Loucy (cell line): Measurements from ENCODE around the gene IFIT1B.

ENCODE experiments used
- CTCF ChIP-seq: fragments of 200-600 bp; sonication (generic); conservative IDR thresholded peaks from 2 replicates; pipeline ENCODE4 v1.5.1; 2014; ENCODE audit warnings: mild to moderate bottlenecking, antibody characterized with exemption, low read length
- EZH2phosphoT487 ChIP-seq: fragments of 200-600 bp; IDR thresholded peaks from 2 replicates; pipeline ENCODE4 v1.6.1; 2018; ENCODE audit warnings: antibody characterized with exemption, mild to moderate bottlenecking, moderate library complexity, borderline replicate concordance

GRCh38 chr10:89351412-89351779, 26.5 kb upstream of the IFIT1B start:
- TF ChIP-seq CTCF (no peak), EZH2phosphoT487 (no peak)
